Motor neuron (in vitro differentiated cells): ENCODE data around the gene MRNIP. TPM values are rescaled to one million over a fixed set of nuclear protein-coding genes. Genes with fewer than 3 reads are reported as not detected.
A peak's percentile ranks its signal among the peaks of the same experiment; 100 is the strongest.

ENCODE experiments used
- ATAC-seq, 8 experiments: fragments of 200-7000 bp; cut with Tn5 transposase; replicated peaks in 6 of 8; 2 replicates each; pipeline ENCODE4 v1.8.0; 2021; ENCODE audit warnings: mild to moderate bottlenecking in 8 of 8, moderate library complexity in 8 of 8
- H3K27ac ChIP-seq, 2 donors: fragments of 250-450 bp; sonication (Bioruptor Pico); 2 replicates each; pipeline ENCODE4 v1.9.0; 2021; ENCODE audit warnings: antibody characterized with exemption in 2 of 2, mild to moderate bottlenecking in 2 of 2, moderate library complexity in 1 of 2
- H3K4me1 ChIP-seq, 2 donors: fragments of 250-450 bp; sonication (Bioruptor Pico); replicated peaks in 1 of 2; 2 replicates each; pipeline ENCODE4 v1.6.1; 2021; ENCODE audit warnings: antibody characterized with exemption in 2 of 2, mild to moderate bottlenecking in 2 of 2, moderate library complexity in 1 of 2
- H3K4me3 ChIP-seq, 5 donors: fragments of 250-450 bp; sonication (Bioruptor Pico); 2 replicates each; pipeline ENCODE4 v1.9.0; 2021; ENCODE audit warnings: antibody characterized with exemption in 5 of 5, mild to moderate bottlenecking in 5 of 5, moderate library complexity in 4 of 5
- whole genome bisulfite sequencing, 10 experiments: fragments of 450-650 bp; shearing (Covaris generic); methylation state at CpG; one replicate each; pipeline ENCODE4 v1.0.0; 2022; 5-methylcytosine and 5-hydroxymethylcytosine counted together
- in situ Hi-C, 9 experiments: fragments of 400-800 bp; cut with MboI; loops; one replicate each; pipeline ENCODE4 v1.15.0; 2021; ENCODE audit warnings: low sequenced_read_pairs in 9 of 9, low pct_unique_long_range_greater_than_20kb in 2 of 9; ENCODE audit not compliant: unreplicated experiment in 9 of 9
- total RNA-seq, 8 experiments: library from RNA; unstranded; fragments of 300-600 nt; gene quantifications; 2 replicates each; pipeline versions ENCODE4 v1.2.3 to v1.2.4, GENCODE V29; 2022

The MRNIP gene
- total RNA-seq, 8 experiments from 2014 or later = 18.8 to 48.6 (median 28.3) TPM

DNA sequence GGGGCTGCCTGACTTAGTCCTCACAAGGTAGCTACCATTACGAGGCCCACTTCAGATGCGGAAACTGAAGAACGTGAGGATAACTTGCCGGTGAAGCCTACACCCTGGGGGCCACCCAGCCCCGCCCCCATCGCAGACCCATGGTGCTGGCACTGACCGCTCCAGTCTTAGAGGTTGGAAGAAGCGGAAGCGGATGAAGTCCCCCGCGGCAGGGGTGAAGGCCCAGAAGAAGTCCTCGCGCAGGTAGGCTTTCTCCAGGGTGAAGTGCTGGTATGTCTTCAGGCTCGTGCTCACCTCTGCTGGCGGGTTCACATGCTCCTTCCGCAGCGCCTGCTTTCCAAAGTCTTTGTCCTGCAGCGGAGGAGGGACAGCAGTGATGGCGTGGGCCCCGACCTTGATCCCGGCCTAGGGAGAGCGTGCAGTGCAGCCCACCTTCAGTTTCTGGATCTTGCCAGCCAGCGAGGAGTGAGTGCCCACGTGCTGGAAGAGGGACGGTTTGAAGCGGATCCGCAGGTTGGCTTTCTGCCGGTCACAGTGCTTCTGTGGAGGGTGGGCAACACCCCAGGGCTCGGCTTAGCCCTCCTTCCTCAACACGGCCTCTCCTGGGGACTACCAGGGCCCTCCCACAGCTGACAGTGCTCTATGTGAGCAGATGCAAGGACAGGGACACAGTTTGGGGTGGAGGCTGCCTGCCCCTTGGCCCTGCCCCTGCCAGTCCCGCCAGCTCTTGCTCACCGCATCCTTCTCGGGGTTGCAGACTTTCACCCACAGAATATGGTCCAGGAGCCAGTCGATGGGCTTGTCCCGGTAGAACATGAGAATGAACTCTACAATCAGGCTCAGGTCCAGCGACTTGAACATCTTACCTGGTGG, 59.6 kb downstream of the MRNIP start:
- Histone ChIP-seq H3K4me1 (peaks cover 15 to 17% of the 10 kb centered on the region in 2 donors), H3K27ac (no peak overlapping the region), H3K4me3 (no peak overlapping the region)
- ATAC-seq = no peak
- WGBS, 10 experiments = 72 to 100% (median 99%) methylated on average over 1 to 9 of the region's 36 CpGs; no CpG with 5 or more reads in 4 of the 10 experiments
- in situ Hi-C loops = no loop called here

DNA sequence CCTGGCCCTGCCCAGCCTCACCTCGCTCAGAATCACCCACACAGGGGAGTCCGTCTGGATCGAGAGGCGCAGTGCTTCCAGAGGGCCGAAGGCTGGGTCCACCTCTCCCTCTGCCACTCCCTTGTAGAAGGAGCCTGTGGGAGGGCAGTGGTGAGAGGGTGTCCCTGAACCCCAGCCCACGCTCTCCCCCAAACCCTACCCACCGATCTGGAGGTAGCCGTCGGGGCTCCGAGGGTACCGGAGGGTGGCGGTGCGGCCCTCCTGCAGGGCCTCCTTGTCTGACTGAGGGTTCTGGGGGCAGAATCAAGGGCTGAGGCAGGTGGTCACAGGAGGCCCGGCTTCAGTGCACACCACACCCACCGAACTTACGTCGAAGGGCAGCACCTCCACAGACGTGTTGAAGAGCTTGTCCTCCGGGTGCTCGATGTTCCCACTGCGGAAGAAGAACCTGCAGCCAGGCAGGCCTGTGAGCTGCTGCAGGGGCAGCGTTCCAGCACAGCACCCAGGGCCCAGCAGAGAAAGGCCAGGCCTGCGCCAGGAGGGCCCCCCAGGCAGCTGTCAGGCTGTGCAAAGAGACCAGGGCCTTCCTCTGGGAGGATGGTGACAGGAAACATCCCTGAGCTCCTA, 60.4 kb downstream of the MRNIP start:
- ATAC-seq = no peak
- no peak overlapping the region for H3K27ac ChIP-seq
- in situ Hi-C loops = no loop called here
- peaks cover 8 to 9% of the 10 kb centered on the region in 2 donors for H3K4me1 ChIP-seq
- no peak overlapping the region for H3K4me3 ChIP-seq
- WGBS, 10 experiments = 92 to 100% methylated on average over 2 to 5 of the region's 23 CpGs; no CpG with 5 or more reads in 8 of the 10 experiments

DNA sequence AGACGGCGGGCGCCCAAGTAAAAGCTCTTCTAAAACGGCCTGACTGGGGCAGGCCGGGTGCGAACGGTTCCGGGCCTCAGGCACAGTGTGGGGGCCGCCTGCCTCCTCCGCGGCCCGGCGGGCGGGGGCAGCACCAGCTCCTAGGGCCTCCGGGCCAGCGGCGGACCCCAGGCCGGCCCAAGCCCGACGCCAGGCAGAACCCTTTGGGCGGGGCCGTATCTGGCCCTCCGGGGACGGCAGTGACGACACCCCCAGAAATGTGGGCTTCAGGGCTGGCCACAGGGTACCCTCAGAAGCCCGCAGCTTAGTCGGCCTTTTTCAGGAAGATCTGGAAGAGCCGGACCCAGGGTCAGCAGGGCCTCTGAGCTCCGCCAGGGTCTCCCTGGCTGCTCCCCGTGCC, 60.9 kb downstream of the MRNIP start:
- in situ Hi-C loops = no loop called here
- no peak overlapping the region for H3K4me3 ChIP-seq
- WGBS, 10 experiments = 80 to 100% (median 91%) methylated on average over 1 to 10 of the region's 30 CpGs; no CpG with 5 or more reads in 6 of the 10 experiments
- H3K27ac ChIP-seq = no peak overlapping the region
- no peak for ATAC-seq
- peaks cover 4 to 5% of the 10 kb centered on the region in 2 donors for H3K4me1 ChIP-seq

DNA sequence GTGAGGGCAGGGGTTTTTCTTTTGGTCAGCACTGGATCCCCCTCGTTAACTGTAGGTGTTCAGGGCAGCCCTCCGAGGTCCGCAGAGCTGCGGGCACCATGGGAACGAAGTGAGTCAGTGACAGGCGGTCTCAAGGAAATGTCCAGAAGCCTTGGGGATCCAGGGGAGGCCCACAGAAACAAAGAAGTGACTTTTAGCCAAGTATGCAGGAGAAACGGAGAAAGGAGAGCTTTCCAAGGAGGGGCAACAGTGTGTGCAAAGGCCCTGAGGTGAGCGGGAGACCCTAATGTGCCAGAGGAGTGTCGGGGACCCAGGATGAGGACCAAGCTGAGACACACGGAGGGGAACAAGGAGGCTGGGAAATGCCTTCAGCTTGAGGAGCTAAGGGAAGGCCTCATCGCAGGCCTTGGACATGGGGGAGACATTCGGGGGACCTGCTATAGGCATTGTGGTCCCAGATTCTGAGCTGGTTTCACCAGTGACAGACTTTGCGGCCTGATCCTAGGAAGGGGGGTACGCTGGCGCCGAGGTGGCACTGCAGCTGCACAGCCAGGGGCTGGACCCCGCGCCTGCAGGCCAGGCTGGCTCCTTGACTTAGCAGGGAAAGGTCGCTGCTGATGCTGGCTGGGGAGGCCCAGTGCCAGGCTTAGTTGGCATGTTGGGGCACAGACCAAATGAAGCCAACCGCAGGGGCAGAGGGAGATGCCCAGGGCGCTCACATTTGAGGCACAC, 61.6 kb downstream of the MRNIP start:
- Histone ChIP-seq H3K27ac (no peak overlapping the region), H3K4me3 (peak overlapping the region in 4 of 5 donors; percentile 37 to 54 (median 48)), H3K4me1 (peaks cover 3 to 5% of the 10 kb centered on the region in 2 donors)
- in situ Hi-C loops = no loop called here
- 81 to 100% (median 93%) methylated on average over 2 to 15 of the region's 21 CpGs; no CpG with 5 or more reads in 5 of the 10 experiments for WGBS, 10 experiments
- no peak for ATAC-seq

DNA sequence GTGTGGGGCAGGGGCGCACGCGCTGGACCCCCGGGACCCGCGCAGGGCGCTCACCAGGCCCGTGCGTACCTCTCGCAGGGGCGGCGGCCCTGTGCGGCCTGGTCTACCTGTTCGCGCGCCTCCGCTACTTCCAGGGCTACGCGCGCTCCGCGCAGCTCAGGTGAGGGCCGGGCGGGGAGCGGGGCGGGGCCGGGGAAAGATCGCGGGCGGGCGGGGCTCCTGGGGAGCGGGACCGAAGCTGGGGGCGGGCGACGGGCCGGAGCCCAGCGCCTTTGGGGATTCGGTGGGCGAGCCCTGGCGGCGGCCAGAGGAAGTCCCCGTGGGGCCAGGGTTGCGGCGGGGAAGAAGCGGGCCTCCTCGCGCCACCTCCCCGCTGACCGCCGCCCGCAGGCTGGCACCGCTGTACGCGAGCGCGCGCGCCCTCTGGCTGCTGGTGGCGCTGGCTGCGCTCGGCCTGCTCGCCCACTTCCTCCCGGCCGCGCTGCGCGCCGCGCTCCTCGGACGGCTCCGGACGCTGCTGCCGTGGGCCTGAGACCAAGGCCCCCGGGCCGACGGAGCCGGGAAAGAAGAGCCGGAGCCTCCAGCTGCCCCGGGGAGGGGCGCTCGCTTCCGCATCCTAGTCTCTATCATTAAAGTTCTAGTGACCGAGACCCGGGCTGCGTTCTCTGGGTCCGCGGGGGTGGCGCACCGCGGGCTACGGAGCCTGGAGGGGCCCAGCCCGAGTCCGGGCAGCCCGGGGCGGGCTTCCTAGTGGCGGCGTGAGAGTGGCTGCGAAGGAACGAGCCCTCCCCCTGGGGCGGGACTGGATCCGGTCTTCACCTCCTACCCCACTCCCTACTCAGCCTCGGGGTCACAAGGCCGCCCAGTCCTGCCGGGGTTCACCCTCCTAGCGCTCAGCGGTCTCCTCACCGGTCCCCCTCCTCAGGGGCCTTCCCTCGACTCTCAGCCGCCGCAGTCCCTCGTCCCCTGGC, 62.5 kb downstream of the MRNIP start:
- Histone ChIP-seq H3K4me1 (peaks cover 3 to 5% of the 10 kb centered on the region in 2 donors), H3K27ac (peak overlapping the region in 1 of 2 donors; percentile 2), H3K4me3 (peak overlapping the region; percentile 37 to 54 (median 50))
- 20% methylated on average over 2 of the region's 113 CpGs; no CpG with 5 or more reads in 9 of the 10 experiments for WGBS, 10 experiments
- in situ Hi-C loops = no loop called here
- ATAC-seq = peak; percentile 78 to 88 (median 86)

DNA sequence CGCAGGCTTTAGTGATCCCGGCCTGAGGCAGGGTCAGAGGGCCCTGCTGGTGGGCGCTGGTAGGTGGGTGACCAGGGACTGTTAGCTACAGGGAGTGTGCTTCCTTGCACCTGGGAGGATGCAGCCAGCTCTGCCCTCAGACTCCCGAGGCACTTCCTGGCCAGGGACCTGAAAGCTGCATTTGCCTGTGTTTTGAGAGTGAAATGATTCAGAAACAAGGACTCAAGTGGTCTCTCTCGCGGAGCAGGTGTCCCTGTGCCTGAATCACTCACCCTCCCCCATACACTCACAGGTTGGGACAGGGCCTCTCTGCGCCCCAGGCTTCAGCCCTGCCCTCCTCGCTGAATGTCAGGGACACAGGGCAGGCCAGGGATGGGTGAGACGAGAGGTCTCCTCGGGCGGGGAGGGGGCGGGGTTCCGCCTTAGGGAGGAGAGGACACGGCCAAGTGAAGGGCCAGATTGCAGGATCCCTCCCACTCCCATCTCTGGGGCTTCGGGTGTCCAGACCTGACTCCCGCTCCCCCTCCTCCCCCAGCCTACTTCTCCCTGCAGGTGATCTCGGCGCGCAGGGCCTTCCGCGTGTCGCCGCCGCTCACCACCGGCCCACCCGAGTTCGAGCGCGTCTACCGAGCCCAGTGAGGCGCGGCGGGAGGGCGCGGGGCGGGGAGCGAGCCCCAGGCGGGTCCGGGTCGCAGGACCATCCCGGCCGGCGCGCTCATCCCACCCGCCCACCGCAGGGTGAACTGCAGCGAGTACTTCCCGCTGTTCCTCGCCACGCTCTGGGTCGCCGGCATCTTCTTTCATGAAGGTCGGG, 63.4 kb downstream of the MRNIP start:
- Histone ChIP-seq H3K27ac (no peak overlapping the region), H3K4me1 (peaks cover 3 to 5% of the 10 kb centered on the region in 2 donors), H3K4me3 (peak overlapping the region; percentile 37 to 54 (median 50))
- peak in 6 of 8 experiments; percentile 1 to 36 (median 22) for ATAC-seq
- in situ Hi-C loops = no loop called here
- WGBS, 10 experiments = 20 to 80% (median 33%) methylated on average over 1 to 8 of the region's 53 CpGs; no CpG with 5 or more reads in 5 of the 10 experiments

DNA sequence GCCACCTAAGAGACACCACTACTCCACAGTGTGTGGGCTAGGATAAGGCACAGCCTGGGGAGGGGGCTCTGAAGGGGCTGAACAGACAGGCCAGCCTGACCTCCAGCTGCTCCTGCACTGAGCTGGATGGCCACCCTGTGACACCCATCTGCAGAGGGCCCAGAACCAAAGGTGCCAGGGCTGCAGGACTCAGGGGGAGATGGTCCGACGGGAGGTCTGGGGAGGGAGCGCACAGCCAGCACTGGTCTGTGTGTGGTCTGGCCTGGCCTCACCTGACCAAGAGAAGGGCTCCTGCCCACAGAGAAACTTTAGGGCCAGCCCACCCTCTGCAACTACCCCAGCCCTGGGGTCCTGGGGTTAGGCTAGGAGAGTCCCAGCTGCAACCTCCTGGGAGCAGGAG, 64.0 kb downstream of the MRNIP start:
- Histone ChIP-seq H3K4me1 (peaks cover 3 to 5% of the 10 kb centered on the region in 2 donors), H3K27ac (no peak overlapping the region), H3K4me3 (no peak overlapping the region)
- 78 to 100% methylated on average over 1 to 3 of the region's 3 CpGs; no CpG with 5 or more reads in 8 of the 10 experiments for WGBS, 10 experiments
- in situ Hi-C loops = no loop called here
- no peak for ATAC-seq

DNA sequence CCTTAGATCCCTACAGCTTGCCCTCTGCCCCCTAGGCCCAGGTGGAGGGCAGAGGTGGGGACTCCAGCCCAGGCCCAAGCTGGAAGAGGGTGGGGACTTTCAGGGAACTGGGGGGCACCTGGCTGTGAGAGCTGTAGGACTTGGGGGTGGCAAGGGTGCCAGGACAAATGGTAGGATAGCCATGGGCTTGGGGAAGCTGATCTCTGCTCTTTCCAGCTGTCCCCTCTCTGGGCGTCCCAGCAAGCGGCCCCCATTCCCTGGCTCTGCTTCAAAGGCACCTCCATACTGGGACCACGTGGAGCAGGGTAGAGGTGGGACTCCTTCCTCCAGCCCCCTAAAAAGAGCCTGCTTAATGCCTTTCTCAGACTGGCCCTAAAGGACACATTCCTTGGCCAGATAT, 64.4 kb downstream of the MRNIP start:
- no CpG with 5 or more reads among the region's 3 CpGs for WGBS, 10 experiments
- in situ Hi-C loops = no loop called here
- no peak for ATAC-seq

DNA sequence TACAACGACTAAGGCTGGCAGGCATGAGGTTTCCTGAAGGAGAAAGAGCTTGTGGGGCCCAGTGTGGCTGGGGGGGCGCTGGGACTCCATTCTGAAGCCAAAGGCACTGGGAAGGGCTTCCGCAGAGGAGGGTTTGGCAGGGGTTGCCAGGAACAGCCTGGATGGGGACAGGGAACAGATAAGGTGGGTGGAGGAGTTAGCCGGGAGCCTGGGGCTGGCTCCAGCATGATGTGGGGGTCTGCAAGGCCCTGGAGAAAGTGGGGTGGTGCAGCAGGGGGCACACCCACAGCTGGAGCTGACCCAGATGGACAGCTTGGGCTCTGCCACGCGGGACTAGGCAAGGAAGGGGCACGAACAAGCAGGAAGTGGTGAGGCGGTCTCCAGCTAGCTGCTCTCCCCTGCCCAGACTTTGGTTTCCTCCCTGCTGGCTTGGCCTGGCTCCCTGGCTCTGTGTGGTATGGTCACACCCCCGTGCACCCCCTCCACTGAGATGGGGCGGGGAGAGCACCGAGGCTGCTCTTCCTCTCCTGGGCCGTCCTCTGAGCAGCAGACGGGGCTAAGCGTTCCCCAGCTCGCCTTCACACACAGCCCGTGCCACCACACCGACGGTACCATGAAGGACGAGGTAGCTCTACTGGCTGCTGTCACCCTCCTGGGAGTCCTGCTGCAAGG, 65.0 kb downstream of the MRNIP start, which contains the start of gene LTC4S:
LTC4S (plus strand) TSS at position 519 of the 672 bp plus-strand sequence; CDS start at position 614, 95 bp downstream.
- 40 to 80% (median 60%) methylated on average over 1 to 2 of the region's 19 CpGs; no CpG with 5 or more reads in 7 of the 10 experiments for WGBS, 10 experiments
- Histone ChIP-seq H3K27ac (no peak within 1 kb of the TSS), H3K4me1 (peaks cover 3 to 5% of the 10 kb centered on the region in 2 donors), H3K4me3 (no peak within 1 kb of the TSS)
- peak in 2 of 8 experiments; percentile 5 to 8 for ATAC-seq
- in situ Hi-C loops = no loop called here

More for the DNA sequence above, 64.4 kb downstream of the MRNIP start:
- Histone ChIP-seq H3K4me1 (peaks cover 3 to 5% of the 10 kb centered on the region in 2 donors), H3K4me3 (no peak overlapping the region), H3K27ac (no peak overlapping the region)

DNA sequence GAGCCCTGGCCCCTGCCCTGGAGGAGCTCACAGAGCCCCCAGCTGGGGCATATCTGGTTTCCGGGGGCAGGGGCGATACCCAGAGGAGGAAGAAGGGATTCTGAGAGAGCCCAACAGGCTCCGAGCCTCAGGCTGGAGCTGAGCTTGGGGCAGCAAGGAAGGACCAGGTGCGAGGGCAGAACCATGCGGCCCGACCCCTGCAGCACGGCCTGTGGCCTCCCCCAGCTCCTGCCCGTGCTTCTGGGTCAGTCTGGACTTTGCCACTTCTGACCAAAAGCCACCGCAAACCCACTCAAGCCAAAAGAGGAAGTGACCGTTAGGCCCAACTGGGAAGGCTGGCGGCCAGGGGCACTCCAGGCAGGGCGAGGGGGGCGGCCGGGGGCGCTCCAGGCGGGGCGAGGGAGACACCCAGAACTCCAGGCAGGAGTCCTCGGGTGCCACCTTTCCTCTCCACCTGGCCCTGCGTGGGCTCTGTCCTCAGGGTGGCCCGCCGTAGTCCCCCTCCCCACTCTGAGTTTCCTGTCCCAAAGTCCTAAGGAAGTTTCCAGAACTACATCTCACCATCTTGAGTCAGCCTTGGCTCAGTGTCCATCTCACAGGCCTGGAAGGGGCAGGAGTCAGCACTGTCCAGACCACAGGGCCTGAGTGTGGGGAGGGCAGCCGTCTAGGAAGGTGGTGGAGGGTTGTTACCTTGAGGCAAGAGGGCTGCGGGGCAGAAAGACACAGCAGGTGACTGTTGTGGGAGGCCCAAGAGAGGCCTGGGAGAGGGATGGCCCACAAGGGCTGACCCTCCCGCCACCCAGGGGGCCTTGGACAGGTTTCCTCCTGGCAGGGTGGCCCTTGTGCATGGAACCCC, 65.8 kb downstream of the MRNIP start:
- H3K4me3 ChIP-seq = no peak overlapping the region
- in situ Hi-C loops = no loop called here
- ATAC-seq = no peak

More for the DNA sequence above, 65.8 kb downstream of the MRNIP start:
- Histone ChIP-seq H3K4me1 (peaks cover 3 to 5% of the 10 kb centered on the region in 2 donors), H3K27ac (no peak overlapping the region)
- 92 to 100% methylated on average over 1 to 5 of the region's 24 CpGs; no CpG with 5 or more reads in 8 of the 10 experiments for WGBS, 10 experiments
